Measurements from ENCODE around the gene LMOD3.
A peak's percentile ranks its signal among the peaks of the same experiment; 100 is the strongest.

Gene LMOD3

DNA sequence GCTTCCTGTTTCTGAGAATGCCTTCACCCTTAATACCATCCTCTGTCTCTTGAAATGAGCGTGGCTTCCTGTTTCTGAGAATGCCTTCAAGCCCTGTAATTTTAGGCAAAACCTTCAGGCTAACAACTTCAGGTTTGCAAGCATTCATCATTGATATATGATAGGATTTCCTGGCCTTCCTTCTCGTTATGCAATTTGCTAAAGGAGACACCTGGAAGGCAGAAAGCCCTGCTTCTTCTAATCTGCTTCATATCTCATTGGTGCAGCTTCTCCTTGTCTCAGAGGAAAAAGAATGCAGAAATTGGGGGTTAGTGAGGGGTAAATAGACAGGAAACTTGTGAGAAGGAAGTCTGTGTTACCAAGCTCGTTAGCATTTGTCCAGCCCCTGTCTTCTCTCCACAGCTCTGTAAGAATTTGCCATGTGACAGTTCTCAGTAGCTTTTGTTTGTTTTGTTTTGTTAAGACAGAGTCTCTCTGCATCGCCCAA is 30.3 kb downstream of the LMOD3 start:
- no peak for TF ChIP-seq CTCF (IDR thresholded peaks at IDR 0.05; ENCODE audit: low read depth, low read length, missing control alignments)
- in situ Hi-C loops (cut with HindIII; ENCODE audit: low pct_ligation_motif_present, low sequenced_read_pairs): no loop called here
- no peak for DNase-seq
- Histone ChIP-seq H3K4me3 (ENCODE audit: low read depth, low read length) (no peak overlapping the region), H3K27ac (no peak overlapping the region), H3K27me3 (replicated peaks) (no peaks in the 10 kb centered on the region), H3K36me3 (replicated peaks) (no peaks in the 10 kb centered on the region)

- no peak overlapping the region for H3K27ac ChIP-seq
- in situ Hi-C loops (cut with HindIII; ENCODE audit: low pct_ligation_motif_present, low sequenced_read_pairs): no loop called here
Observed at GRCh38 chr3:69091389-69092029, 30.9 kb downstream of the LMOD3 start.

DNA sequence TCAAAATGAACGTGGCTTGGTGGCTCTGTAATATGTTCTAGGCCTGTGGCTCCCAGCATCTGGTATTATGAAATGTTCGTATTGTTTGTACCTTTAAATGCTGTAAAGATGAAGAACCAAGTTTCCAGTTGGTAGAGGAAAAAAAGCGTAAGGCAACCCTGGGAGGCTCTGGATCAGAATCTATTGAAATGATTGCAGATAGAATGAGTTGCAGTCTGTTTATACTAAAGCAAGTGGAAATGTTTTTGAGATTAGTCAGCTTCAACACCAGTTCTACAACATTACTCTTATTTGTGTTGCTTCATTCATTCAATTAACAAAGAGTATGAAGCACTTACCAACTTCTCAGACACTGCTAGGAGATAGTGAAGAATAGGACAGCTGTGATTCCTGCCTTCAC is 32.4 kb downstream of the LMOD3 start:
- in situ Hi-C loops (cut with HindIII; ENCODE audit: low pct_ligation_motif_present, low sequenced_read_pairs): no loop called here
- DNase-seq: peak; percentile 47
- Histone ChIP-seq H3K27me3 (replicated peaks) (no peaks in the 10 kb centered on the region), H3K36me3 (replicated peaks) (no peaks in the 10 kb centered on the region), H3K27ac (no peak overlapping the region), H3K4me3 (ENCODE audit: low read depth, low read length) (no peak overlapping the region)
- TF ChIP-seq CTCF (IDR thresholded peaks at IDR 0.05; ENCODE audit: low read depth, low read length, missing control alignments): no peak

More at GRCh38 chr3:69091389-69092029, 30.9 kb downstream of the LMOD3 start:
- no peak overlapping the region for H3K4me3 ChIP-seq (ENCODE audit: low read depth, low read length)
- no peak for TF ChIP-seq CTCF (IDR thresholded peaks at IDR 0.05; ENCODE audit: low read depth, low read length, missing control alignments)
- no peaks in the 10 kb centered on the region for H3K27me3 ChIP-seq (replicated peaks)
- no peak for DNase-seq
- H3K36me3 ChIP-seq (replicated peaks): no peaks in the 10 kb centered on the region

GRCh38 chr3:69088063-69088462 is 34.3 kb downstream of the LMOD3 start:
- TF ChIP-seq CTCF (IDR thresholded peaks at IDR 0.05; ENCODE audit: low read depth, low read length, missing control alignments): peak; percentile 35
- Histone ChIP-seq H3K36me3 (replicated peaks) (no peaks in the 10 kb centered on the region), H3K27ac (no peak overlapping the region), H3K4me3 (ENCODE audit: low read depth, low read length) (no peak overlapping the region), H3K27me3 (replicated peaks) (no peaks in the 10 kb centered on the region)
- in situ Hi-C loops (cut with HindIII; ENCODE audit: low pct_ligation_motif_present, low sequenced_read_pairs): no loop called here
- no peak for DNase-seq

DNA sequence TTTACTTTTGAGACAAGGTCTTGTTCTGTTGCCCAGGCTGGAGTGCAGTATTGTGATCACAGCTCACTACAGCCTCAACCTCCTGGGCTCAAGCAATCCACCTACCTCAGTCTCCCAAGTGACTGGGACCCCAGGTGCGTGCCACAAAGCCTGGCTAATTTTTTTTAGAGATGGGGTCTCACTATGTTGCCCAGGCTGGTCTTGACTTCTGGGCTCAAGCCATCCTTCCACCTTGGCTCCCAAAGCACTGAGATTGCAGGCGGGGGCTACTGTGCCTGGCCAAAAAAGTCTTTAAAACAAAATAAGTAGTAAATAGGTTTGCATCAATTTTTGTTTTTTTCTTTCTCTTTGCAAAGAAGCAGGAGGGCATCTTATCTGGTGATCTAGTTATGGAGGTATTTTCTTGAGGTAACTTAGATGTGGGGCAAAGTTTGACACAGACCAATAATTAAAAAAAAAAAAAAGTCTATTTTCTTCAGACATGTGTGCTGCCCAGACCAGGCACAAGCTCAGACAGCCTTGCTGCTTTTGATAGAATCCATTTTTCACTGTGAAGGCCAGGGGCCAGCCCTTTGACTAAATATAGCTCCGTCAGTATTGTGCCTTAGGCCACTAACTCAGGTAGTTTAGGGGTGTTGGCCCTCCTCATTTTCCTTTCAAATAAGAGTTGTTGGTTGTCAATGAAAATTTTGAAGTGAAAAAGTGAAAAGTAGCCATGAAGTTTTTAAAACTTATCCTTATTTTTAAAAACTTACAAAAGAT is 35.2 kb downstream of the LMOD3 start:
- no peak for DNase-seq
- Histone ChIP-seq H3K27me3 (replicated peaks) (no peaks in the 10 kb centered on the region), H3K27ac (peak overlapping the region; percentile 88), H3K36me3 (replicated peaks) (no peaks in the 10 kb centered on the region), H3K4me3 (ENCODE audit: low read depth, low read length) (no peak overlapping the region)
- no peak for TF ChIP-seq CTCF (IDR thresholded peaks at IDR 0.05; ENCODE audit: low read depth, low read length, missing control alignments)
- in situ Hi-C loops (cut with HindIII; ENCODE audit: low pct_ligation_motif_present, low sequenced_read_pairs): no loop called here
